SU-DHL-6 (cell line): ENCODE measurements around the gene SULF2.

Source experiments
- H2AFZ ChIP-seq: fragments of 200-600 bp; sonication (generic); 2 replicates; pipeline ENCODE4 v1.6.1; 2014; ENCODE audit warnings: low read depth, mild to moderate bottlenecking, moderate library complexity, mixed read lengths, antibody characterized with exemption, low read length; ENCODE audit not compliant: severe bottlenecking
- H3F3A ChIP-seq: fragments of 200-600 bp; shearing (Covaris generic); 2 replicates; pipeline ENCODE4 v1.6.0; 2016; ENCODE audit warnings: antibody characterized with exemption, mild to moderate bottlenecking; ENCODE audit not compliant: insufficient read depth
- H3K27ac ChIP-seq: fragments of 200-600 bp; sonication (generic); 2 replicates; pipeline ENCODE4 v1.5.1; 2016; ENCODE audit warnings: low read depth, mild to moderate bottlenecking, low read length, moderate library complexity, mixed read lengths
- H3K27me3 ChIP-seq: fragments of 200-600 bp; sonication (generic), shearing (Covaris generic); 2 replicates; pipeline ENCODE4 v1.6.0; 2014; ENCODE audit warnings: mild to moderate bottlenecking, low read length
- H3K36me3 ChIP-seq: fragments of 200-600 bp; sonication (generic); 2 replicates; pipeline ENCODE4 v1.6.1; 2014; ENCODE audit warnings: mild to moderate bottlenecking, low read length, mixed read lengths
- H3K4me2 ChIP-seq: fragments of 300-600, 200-600 bp; shearing (Covaris generic), sonication (generic); 2 replicates; pipeline ENCODE4 v1.6.0; 2014; ENCODE audit warnings: low read length, low read depth, mild to moderate bottlenecking; ENCODE audit not compliant: poor library complexity, severe bottlenecking
- H3K4me3 ChIP-seq: fragments of 200-600 bp; sonication (generic); 2 replicates; pipeline ENCODE4 v1.5.1; 2014; ENCODE audit warnings: antibody characterized with exemption, low read length, mild to moderate bottlenecking, mixed read lengths; ENCODE audit not compliant: insufficient read depth, poor library complexity, severe bottlenecking
- H3K79me2 ChIP-seq: fragments of 200-600 bp; sonication (generic); 2 replicates; pipeline ENCODE4 v1.6.1; 2014; ENCODE audit warnings: mild to moderate bottlenecking, low read length, moderate library complexity; ENCODE audit not compliant: insufficient read depth
- H3K9ac ChIP-seq: fragments of 200-600 bp; sonication (generic); 2 replicates; pipeline ENCODE4 v1.7.0; 2014; ENCODE audit warnings: mild to moderate bottlenecking, low read length
- H3K9me2 ChIP-seq: fragments of 200-600 bp; sonication (generic); replicated peaks from 2 replicates; pipeline ENCODE4 v1.6.1; 2014; ENCODE audit warnings: low read length; ENCODE audit not compliant: insufficient read depth
- H3K9me3 ChIP-seq: fragments of 200-600 bp; sonication (generic); 2 replicates; pipeline ENCODE4 v1.6.1; 2014; ENCODE audit warnings: low read length, mixed read lengths; ENCODE audit not compliant: insufficient read depth
- H4K20me1 ChIP-seq: fragments of 200-600 bp; sonication (generic); 2 replicates; pipeline ENCODE4 v1.6.1; 2014; ENCODE audit warnings: low read depth, mild to moderate bottlenecking, antibody characterized with exemption, low read length, moderate library complexity, mixed read lengths
- EZH2phosphoT487 ChIP-seq: fragments of 200-600 bp; sonication (generic), shearing (Covaris generic); conservative IDR thresholded peaks from 2 replicates; pipeline ENCODE4 v1.6.1; 2018; ENCODE audit warnings: mild to moderate bottlenecking, antibody characterized with exemption, low read length, moderate library complexity, mixed read lengths
- TF ChIP-seq, protein P1 (sequence below): fragments of 200-600 bp; sonication (generic); IDR thresholded peaks from one replicate; pipeline ENCODE4 v1.5.1; 2017; ENCODE audit warnings: antibody characterized with exemption, mild to moderate bottlenecking, low read length, moderate library complexity; ENCODE audit not compliant: insufficient read depth, poor library complexity, severe bottlenecking

The SULF2 gene

DNA sequence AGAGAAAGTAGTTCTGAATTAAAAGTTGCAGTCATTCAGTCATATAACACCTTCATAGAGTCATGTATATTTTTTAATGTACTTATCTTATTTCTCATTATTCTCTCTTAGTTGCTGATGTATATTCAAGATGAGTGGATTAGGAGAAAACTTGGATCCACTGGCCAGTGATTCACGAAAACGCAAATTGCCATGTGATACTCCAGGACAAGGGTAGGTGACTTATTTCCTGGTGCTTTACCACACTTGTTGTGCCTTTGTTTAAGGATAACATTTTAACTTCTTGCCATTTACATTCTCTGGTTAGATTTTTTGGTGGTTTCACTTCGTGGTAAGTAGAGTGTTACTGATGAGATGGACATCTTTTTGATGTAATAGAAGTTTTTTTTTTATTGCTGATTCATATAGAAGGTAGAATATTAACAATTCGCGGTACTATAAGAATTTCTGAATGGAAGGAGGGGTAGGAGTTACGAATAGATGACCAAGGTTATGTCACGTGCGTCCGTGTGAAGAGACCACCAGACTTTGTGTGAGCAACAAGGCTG, 163.1 kb downstream of the SULF2 start:
- Histone ChIP-seq H2AFZ (no peak overlapping the region), H3K9me2 (no peaks in the 10 kb centered on the region), H4K20me1 (peaks cover 49% of the 10 kb centered on the region), H3K9ac (no peak overlapping the region), H3K4me3 (no peak overlapping the region), H3F3A (peaks cover 89% of the 10 kb centered on the region), H3K27ac (no peak overlapping the region), H3K9me3 (no peaks in the 10 kb centered on the region), H3K4me2 (no peak overlapping the region), H3K27me3 (no peaks in the 10 kb centered on the region), H3K36me3 (peaks cover 64% of the 10 kb centered on the region), H3K79me2 (peaks cover 98% of the 10 kb centered on the region)
- TF ChIP-seq, protein P1, sequence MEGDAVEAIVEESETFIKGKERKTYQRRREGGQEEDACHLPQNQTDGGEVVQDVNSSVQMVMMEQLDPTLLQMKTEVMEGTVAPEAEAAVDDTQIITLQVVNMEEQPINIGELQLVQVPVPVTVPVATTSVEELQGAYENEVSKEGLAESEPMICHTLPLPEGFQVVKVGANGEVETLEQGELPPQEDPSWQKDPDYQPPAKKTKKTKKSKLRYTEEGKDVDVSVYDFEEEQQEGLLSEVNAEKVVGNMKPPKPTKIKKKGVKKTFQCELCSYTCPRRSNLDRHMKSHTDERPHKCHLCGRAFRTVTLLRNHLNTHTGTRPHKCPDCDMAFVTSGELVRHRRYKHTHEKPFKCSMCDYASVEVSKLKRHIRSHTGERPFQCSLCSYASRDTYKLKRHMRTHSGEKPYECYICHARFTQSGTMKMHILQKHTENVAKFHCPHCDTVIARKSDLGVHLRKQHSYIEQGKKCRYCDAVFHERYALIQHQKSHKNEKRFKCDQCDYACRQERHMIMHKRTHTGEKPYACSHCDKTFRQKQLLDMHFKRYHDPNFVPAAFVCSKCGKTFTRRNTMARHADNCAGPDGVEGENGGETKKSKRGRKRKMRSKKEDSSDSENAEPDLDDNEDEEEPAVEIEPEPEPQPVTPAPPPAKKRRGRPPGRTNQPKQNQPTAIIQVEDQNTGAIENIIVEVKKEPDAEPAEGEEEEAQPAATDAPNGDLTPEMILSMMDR = no peak
- TF ChIP-seq EZH2phosphoT487 = no peak

DNA sequence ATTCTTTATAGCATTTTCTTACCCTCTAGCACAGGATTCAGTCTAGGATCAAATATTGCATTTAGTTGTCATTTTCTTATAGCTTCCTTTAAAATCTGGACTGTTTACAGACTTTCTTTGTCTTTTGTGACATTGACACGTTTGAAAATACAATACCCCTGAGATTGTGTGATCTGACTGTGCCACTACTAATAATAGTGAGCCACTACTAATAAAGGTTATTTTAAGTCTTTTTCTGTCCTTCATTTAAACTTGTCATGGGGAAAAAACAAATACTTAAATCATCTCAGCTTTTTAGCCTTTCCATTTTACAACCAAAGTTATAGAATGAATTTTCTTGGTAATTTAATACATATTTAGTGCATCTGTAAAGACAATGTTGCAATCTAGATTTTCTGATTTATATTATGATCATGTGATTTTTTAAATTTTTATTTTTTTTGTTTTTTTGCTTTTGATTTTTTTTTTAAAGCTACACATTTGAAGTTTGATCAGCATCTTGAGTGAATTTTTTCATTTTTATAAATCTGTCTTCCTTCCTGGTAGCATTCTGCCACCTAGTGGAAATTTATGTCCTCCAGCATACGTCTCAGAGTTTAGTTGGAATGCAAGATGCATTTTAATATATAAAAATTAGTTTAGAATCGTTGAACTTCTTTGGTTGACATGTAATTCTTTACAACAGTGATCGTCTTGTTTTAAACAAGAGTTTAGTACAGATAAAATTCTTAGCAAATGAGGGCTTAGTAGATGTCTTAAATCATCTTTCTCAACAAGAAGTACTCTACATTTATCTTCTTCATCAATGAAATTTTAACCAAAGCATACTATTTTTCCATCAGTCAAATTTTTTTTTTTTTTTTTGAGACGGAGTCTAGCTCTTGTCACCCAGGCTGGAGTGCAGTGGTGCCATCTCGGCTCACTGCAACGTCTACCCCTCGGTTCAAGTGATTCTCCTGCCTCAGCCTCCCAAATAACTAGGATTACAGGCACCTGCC, 164.2 kb downstream of the SULF2 start:
- peaks cover 53% of the 10 kb centered on the region for H4K20me1 ChIP-seq
- no peak overlapping the region for H3K4me3 ChIP-seq
- H3K79me2 ChIP-seq = peaks cover 100% of the 10 kb centered on the region
- peak overlapping the region; percentile 3 for H3K4me2 ChIP-seq
- no peak for TF ChIP-seq EZH2phosphoT487
- TF ChIP-seq, protein P1 = peak; percentile 77
- H3K9me3 ChIP-seq = no peaks in the 10 kb centered on the region
- H3K9ac ChIP-seq = no peak overlapping the region
- no peak overlapping the region for H2AFZ ChIP-seq
- peak overlapping the region; percentile 66 for H3K27ac ChIP-seq
- peaks cover 53% of the 10 kb centered on the region for H3K36me3 ChIP-seq
- peaks cover 87% of the 10 kb centered on the region for H3F3A ChIP-seq
- no peaks in the 10 kb centered on the region for H3K27me3 ChIP-seq
- H3K9me2 ChIP-seq = no peaks in the 10 kb centered on the region

DNA sequence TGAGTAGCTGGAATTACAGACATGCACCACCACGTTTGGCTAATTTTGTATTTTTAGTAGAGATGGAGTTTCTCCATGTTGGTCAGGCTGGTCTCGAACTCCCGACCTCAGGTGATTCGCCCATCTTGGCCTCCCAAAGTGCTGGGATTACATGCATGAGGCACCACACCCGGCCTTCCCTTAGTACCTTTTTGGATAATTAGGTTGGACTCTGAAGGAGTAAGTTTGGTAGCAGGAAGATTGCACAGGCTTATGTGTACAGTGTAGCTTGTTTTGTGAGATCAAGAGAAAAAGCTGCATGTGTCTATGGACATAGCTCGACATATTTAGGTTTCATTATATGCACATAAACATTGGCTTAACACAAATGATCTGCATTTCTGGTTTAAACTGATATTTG, 166.8 kb downstream of the SULF2 start:
- no peak overlapping the region for H3K4me3 ChIP-seq
- peaks cover 98% of the 10 kb centered on the region for H3K79me2 ChIP-seq
- H3K9ac ChIP-seq = no peak overlapping the region
- no peak overlapping the region for H3K4me2 ChIP-seq
- no peak overlapping the region for H2AFZ ChIP-seq
- H3K27ac ChIP-seq = peak overlapping the region; percentile 0; the same call in 1 of the 2 replicates
- peaks cover 88% of the 10 kb centered on the region for H3F3A ChIP-seq
- H3K9me3 ChIP-seq = no peaks in the 10 kb centered on the region
- H4K20me1 ChIP-seq = peaks cover 62% of the 10 kb centered on the region
- H3K27me3 ChIP-seq = no peaks in the 10 kb centered on the region
- H3K9me2 ChIP-seq = no peaks in the 10 kb centered on the region
- TF ChIP-seq, protein P1 = no peak
- TF ChIP-seq EZH2phosphoT487 = no peak
- H3K36me3 ChIP-seq = peaks cover 42% of the 10 kb centered on the region
